Breast epithelium (tissue), 3 donors: ENCODE measurements around the gene MEG3.

Source experiments
- POLR2A ChIP-seq: fragments of 450-650 bp; IDR thresholded peaks from one replicate; pipeline ENCODE4 v1.6.1; 2016; ENCODE audit warnings: antibody characterized with exemption, mild to moderate bottlenecking, moderate library complexity
- TF ChIP-seq, protein P1 (sequence below), 3 donors: fragments of 450-650 bp; IDR thresholded peaks; one replicate each; pipeline ENCODE4 v1.5.1; 2016 to 2017; ENCODE audit warnings: antibody characterized with exemption in 3 of 3, mild to moderate bottlenecking in 3 of 3, moderate library complexity in 3 of 3

DNA sequence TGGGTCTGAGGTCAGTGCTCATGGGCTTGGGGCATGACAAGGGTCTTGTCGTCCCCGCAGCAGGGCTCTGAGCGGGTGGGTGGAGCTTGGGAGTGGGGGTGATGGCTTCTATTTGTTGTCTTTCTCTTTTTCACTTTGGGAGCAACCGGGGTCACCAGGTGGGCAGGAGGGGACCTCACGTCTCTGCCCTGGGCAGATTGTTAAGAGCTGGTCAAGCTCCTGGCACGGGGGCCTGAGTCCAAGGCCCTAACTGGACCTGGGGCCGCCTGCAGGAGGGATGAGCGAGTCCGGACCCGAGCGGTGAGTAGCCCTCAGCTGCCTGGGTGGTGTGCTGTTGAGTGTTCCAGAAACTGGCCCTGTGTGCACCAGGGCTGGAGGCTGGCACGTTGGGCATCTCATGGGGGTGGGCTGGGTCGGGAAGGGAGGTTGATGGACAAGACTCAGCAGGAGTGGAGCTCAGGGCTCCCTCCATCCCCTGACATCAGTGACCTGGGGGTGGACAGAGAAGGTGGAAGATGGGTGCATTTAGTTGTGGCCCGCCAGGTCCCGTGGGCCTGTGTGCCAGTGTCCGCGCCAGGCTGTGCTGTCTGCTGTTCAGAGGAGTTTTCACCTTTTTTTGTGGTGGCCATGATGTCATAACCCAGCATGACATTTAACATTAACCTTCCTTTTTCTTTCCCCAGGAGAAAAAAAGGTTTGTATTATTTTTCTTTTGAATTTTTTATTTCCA lies 50.1 kb downstream of the MEG3 start:
- TF ChIP-seq, protein P1, sequence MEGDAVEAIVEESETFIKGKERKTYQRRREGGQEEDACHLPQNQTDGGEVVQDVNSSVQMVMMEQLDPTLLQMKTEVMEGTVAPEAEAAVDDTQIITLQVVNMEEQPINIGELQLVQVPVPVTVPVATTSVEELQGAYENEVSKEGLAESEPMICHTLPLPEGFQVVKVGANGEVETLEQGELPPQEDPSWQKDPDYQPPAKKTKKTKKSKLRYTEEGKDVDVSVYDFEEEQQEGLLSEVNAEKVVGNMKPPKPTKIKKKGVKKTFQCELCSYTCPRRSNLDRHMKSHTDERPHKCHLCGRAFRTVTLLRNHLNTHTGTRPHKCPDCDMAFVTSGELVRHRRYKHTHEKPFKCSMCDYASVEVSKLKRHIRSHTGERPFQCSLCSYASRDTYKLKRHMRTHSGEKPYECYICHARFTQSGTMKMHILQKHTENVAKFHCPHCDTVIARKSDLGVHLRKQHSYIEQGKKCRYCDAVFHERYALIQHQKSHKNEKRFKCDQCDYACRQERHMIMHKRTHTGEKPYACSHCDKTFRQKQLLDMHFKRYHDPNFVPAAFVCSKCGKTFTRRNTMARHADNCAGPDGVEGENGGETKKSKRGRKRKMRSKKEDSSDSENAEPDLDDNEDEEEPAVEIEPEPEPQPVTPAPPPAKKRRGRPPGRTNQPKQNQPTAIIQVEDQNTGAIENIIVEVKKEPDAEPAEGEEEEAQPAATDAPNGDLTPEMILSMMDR (IDR thresholded peaks at IDR 0.05), result no peak
- no peak for TF ChIP-seq POLR2A
